IPS-NIHi7 (cell line): ENCODE measurements around the gene COX14.
A peak's percentile ranks its signal among the peaks of the same experiment; 100 is the strongest.
"Not testable (repeated sequence)": the region's sequence is repeated elsewhere in the genome, so short reads cannot be mapped to it uniquely, and the experiment has no call there.

Experiments
- DNase-seq: peaks from one replicate; pipeline ENCODE4 v3.0.0; 2012; ENCODE audit warnings: mixed read lengths; ENCODE audit errors: extremely low spot score

Gene COX14

DNA sequence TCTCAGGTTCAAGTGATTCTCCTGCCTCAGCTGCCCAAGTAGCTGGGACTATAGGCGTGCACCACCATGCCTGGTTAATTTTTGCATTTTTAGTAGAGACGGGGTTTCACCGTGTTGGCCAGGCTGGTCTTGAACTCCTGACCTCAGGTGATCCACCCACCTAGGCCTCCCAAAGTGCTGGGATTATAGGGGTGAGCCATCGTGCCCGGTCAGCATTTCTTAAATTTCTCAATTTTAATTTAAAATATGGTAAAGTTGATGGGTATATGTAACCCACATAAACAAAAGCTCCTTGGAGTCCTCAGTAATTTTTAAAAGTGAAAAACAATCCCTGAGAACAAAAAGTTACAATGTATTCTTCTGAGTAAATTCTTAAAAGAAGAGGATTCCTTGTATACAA, 42.9 kb downstream of the COX14 start:
- not testable (repeated sequence) for DNase-seq

DNA sequence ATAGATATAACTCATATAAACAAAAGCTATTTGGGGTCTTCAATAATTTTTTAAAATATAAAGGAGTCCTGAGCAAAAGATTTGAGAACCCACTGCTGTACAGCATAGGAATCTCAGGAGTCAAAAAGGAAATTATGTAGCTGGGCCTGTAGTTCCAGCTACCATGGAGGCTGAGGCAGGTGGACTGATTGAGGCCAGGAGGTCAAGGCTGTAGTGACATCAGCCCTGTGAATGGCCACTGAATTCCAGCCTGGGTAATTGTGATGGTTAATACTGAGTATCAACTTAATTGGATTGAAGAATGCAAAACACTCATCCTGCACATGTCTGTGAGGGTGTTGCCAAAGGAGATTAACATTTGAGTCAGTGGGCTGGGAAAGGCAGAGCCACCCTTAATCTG, 44.6 kb downstream of the COX14 start:
- no peak for DNase-seq

DNA sequence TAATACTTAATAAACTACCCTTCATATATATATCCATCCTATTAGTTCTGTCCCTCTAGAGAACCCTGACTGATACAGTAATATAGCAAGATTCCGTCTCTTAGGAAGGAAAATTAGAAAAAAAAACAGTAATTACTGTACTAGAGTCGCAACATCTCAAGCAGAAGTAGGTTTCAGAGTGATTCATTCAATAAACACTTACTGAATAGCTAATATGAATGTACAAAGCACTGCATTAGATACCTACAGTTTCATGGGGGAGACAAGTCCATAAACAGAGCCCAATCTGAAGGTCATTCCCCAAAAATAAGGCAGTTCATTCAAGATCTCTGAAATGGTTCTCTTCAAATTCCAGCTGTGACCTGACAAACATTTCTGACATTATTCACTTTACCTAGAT, 45.2 kb downstream of the COX14 start:
- no peak for DNase-seq

DNA sequence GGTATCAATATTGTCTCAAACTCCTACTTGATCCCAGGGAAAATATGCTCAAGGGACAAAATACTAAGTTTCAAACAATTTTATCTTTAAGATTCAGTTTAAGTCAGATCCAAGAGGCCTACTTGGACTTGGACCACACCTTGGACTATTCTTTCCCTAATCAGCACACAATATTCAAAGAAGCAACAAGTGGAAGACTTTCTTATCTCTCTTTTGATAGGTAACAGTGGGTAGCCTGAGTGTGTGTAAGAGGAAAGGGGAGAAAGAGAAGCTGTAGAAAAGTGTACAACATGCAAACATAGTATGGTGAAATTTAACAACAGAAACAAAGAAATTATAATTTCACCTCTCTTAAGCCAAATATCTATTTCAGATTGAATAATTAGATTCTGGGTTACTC, 48.6 kb downstream of the COX14 start:
- DNase-seq: no peak

DNA sequence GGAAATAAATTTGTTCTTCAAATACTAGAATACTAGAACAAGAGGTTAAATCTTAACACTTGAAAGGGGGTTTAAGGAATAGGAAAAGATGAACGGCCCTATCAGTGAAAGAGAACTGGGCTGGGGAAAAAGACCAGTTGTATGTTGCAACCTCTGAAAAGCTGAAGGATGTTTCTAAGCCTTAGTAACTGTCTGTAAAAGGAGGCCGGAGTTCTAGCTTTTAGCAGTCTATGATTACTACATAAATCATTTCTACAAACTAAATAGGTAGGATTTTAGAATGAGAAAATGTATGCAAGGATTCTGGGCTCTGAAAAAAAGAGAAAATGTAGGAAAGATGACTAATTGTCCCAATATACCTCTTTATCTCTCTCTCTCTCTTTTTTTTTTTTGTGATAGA, 50.2 kb downstream of the COX14 start:
- DNase-seq: no peak

DNA sequence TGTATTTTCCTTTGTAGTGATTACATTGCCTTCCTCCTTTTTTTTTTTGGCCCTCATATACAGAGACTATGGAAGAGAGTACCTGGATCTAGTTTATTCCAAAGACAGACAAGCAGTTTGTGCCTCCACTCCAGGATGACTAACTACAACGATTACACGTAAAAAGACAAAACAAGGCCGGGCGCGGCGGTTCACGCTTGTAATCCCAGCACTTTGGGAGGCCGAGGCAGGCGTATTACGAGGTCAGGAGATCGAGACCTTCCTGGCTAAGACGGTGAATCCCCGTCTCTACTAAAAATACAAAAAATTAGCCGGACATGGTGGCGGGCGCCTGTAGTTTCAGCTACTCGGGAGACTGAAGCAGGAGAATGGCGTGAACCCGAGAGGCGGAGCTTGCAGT, 52.9 kb downstream of the COX14 start:
- DNase-seq: no peak

DNA sequence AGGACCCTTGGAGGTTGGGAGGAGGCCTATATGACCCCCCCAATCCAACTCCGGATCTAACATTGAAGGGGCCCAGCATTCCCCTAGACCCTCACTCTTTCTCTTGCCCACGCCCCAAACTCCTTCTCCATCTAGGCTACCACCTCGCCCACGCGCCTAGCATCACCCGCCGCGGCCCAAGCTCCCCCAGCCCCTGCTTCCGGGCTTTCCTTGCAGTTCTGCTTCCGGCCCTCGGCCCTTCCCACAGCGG, 54.7 kb downstream of the COX14 start:
- peak; percentile 81 for DNase-seq

DNA sequence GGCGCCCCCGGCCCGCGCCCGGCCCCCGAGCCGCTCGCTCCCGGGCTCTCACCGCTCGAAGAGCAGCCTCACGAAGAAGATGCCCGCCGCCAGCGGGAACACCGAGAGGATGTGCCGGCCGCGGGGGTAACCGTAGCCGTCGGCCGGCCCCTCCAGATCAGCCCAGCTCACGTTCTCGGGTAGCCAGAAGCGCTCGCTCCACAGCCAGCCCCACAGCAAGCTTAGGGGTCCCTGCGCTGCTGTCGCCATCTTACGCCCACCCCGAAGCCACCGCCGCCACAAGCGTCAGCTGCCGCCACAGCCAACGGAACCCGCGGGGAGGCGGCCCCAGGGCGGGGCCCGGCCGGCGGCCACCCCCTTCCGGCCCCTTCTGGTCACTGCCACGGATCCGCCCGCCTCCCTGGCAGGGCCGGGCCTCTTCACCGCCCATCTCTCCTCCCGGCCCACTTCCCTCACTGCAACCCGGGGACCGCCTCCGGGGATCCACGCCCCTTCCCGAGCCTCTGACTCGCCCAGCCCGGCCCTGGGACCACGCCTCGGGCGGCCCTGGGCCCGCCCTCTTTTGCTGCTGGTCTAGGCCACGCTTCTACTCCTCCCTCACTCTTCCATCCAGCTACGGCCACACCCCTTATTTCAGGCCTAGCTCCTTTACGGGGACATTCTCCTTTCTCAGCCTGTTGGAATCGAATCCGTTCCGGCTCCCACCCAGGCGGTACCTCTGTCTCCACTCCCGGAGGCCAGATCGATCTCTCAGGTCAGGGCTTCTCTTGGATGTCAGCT, 55.2 kb downstream of the COX14 start, which contains the start of gene CERS5:
CERS5 (minus strand) TSS at position 321 of the 780 bp plus-strand sequence; CDS start at position 249, 72 bp downstream.
- DNase-seq: peak; percentile 99
